Measurements from ENCODE around the gene FADS6. TPM values are rescaled to one million over a fixed set of nuclear protein-coding genes. Genes with fewer than 3 reads are reported as not detected.

FADS6 gene
- total and polyA plus RNA-seq, 2 of the 13 experiments (the other 11 are each of a cell fraction or from before 2014, with no cell fraction given): 0.11 TPM

DNA sequence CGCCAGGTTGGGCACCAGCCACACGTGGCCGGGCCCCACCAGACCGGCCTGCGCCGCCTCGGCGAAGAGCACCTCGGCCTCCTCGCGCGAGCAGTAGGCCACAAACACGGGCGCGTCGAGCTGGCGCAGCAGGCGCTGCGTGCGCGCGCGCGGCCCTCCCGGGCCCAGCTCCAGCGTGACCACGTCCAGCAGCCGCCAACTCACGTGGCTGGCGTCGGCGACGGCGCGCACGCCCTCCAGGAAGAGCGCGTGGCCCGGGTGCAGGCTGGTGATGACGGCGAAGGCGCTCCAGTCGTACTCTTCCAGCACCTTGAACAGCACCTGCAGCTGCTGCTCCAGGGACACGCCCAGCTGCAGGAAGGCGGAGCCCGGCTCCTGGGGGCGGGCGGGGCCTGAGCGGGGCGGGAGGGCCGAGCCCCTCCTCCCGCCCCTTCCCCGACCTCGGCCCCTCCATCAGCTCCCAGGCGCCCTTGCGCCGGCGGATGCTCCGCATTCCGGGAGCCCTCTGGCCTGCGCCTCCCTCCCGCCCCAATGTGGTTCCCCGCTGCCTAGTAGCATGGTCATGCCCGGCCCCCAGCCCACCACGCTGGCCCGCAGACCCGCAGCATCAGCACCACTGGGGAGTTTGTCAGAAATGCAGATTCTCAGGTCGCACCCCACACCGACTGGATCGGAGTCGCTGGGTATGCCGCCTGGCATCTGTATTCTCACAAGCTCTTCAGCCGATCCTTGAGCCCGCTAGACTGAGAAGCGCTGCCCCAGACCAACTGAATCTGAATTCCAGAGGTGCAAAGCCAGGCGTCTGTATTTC lies 41.0 kb downstream of the FADS6 start (continued):
- TF ChIP-seq MXD3 (CRISPR knock-in tag; IDR thresholded peaks at IDR 0.05): 0 out of 2 replicates have a peak, but pooled peaks have one; percentile 42
- TF ChIP-seq BRCA1 (CRISPR knock-in tag; IDR thresholded peaks at IDR 0.05): no peak
- peak; percentile 14; the same call in 1 of the 2 replicates for TF ChIP-seq ZNF350 (CRISPR knock-in tag; IDR thresholded peaks at IDR 0.05; ENCODE audit: borderline replicate concordance, low read depth)
- TF ChIP-seq ZNF383 (CRISPR knock-in tag; IDR thresholded peaks at IDR 0.05; ENCODE audit: borderline replicate concordance): no peak
- TF ChIP-seq, protein P1, sequence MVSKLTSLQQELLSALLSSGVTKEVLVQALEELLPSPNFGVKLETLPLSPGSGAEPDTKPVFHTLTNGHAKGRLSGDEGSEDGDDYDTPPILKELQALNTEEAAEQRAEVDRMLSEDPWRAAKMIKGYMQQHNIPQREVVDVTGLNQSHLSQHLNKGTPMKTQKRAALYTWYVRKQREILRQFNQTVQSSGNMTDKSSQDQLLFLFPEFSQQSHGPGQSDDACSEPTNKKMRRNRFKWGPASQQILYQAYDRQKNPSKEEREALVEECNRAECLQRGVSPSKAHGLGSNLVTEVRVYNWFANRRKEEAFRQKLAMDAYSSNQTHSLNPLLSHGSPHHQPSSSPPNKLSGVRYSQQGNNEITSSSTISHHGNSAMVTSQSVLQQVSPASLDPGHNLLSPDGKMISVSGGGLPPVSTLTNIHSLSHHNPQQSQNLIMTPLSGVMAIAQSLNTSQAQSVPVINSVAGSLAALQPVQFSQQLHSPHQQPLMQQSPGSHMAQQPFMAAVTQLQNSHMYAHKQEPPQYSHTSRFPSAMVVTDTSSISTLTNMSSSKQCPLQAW (CRISPR knock-in tag; IDR thresholded peaks at IDR 0.05): no peak
- TF ChIP-seq, protein P2, sequence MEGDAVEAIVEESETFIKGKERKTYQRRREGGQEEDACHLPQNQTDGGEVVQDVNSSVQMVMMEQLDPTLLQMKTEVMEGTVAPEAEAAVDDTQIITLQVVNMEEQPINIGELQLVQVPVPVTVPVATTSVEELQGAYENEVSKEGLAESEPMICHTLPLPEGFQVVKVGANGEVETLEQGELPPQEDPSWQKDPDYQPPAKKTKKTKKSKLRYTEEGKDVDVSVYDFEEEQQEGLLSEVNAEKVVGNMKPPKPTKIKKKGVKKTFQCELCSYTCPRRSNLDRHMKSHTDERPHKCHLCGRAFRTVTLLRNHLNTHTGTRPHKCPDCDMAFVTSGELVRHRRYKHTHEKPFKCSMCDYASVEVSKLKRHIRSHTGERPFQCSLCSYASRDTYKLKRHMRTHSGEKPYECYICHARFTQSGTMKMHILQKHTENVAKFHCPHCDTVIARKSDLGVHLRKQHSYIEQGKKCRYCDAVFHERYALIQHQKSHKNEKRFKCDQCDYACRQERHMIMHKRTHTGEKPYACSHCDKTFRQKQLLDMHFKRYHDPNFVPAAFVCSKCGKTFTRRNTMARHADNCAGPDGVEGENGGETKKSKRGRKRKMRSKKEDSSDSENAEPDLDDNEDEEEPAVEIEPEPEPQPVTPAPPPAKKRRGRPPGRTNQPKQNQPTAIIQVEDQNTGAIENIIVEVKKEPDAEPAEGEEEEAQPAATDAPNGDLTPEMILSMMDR (CRISPR knock-in tag; IDR thresholded peaks at IDR 0.05): peak; percentile 2; the same call in 1 of the 2 replicates
- TF ChIP-seq ZNF570 (CRISPR knock-in tag; IDR thresholded peaks at IDR 0.05; ENCODE audit: borderline replicate concordance): no peak
- no peak for TF ChIP-seq SP1 (IDR thresholded peaks at IDR 0.05)
- TF ChIP-seq SP1 (CRISPR knock-in tag; IDR thresholded peaks at IDR 0.05): peak; percentile 54; the same call in 1 of the 2 replicates
- no peak for TF ChIP-seq FOXP4 (CRISPR knock-in tag; IDR thresholded peaks at IDR 0.05)
- TF ChIP-seq NKX3-1 (CRISPR knock-in tag; IDR thresholded peaks at IDR 0.05): no peak
- no peak for TF ChIP-seq FOXA3 (CRISPR knock-in tag; IDR thresholded peaks at IDR 0.05)
- TF ChIP-seq ETV5 (CRISPR knock-in tag; IDR thresholded peaks at IDR 0.05; ENCODE audit: borderline replicate concordance): no peak
- TF ChIP-seq ZNF746 (CRISPR knock-in tag; IDR thresholded peaks at IDR 0.05): peak; percentile 37; the same call in 1 of the 2 replicates
- no peak for TF ChIP-seq TCF7L2 (IDR thresholded peaks at IDR 0.05; ENCODE audit: low read depth, low read length)
- peak; percentile 50 for TF ChIP-seq IKZF4 (CRISPR knock-in tag; IDR thresholded peaks at IDR 0.05; ENCODE audit: borderline replicate concordance, low read depth, not compliant biosample characterization)
- TF ChIP-seq ZNF770 (CRISPR knock-in tag; IDR thresholded peaks at IDR 0.05): no peak
- TF ChIP-seq DDIT3 (CRISPR knock-in tag; IDR thresholded peaks at IDR 0.05): no peak
- 0 out of 2 replicates have a peak, but pooled peaks have one; percentile 20 for TF ChIP-seq ZNF12 (CRISPR knock-in tag; IDR thresholded peaks at IDR 0.05)
